Measurements from ENCODE around the gene SHISA2. TPM values are rescaled to one million over a fixed set of nuclear protein-coding genes. Genes with fewer than 3 reads are reported as not detected.

Gene SHISA2
- total RNA-seq, 1 donor from 2014 or later: 19.0 TPM

GRCh38 chr13:26020891-26021290 lies 30.9 kb downstream of the SHISA2 start:
- DNase-seq: no peak
- peaks cover 29% of the 10 kb centered on the region for H3K4me1 ChIP-seq
- no peaks in the 10 kb centered on the region for H3K9me3 ChIP-seq
- no peaks in the 10 kb centered on the region for H3K27me3 ChIP-seq (ENCODE audit: low read depth)
- no peak for ATAC-seq
- intact Hi-C loops (cut with DNase I): no loop called here
- no peak for TF ChIP-seq CTCF (IDR thresholded peaks at IDR 0.05)
- no peak overlapping the region for H3K4me3 ChIP-seq
- no peak overlapping the region for H3K27ac ChIP-seq
- H3K36me3 ChIP-seq: no peaks in the 10 kb centered on the region

- no peaks in the 10 kb centered on the region for H3K36me3 ChIP-seq
- H3K9me3 ChIP-seq: no peaks in the 10 kb centered on the region
- H3K27me3 ChIP-seq (ENCODE audit: low read depth): no peaks in the 10 kb centered on the region
- intact Hi-C loops (cut with DNase I): no loop called here
- DNase-seq (no peak), ATAC-seq (no peak)
- peaks cover 29% of the 10 kb centered on the region for H3K4me1 ChIP-seq
- TF ChIP-seq CTCF (IDR thresholded peaks at IDR 0.05): no peak
- H3K27ac ChIP-seq: no peak overlapping the region
- no peak overlapping the region for H3K4me3 ChIP-seq
Measured at GRCh38 chr13:26019881-26020870, 31.6 kb downstream of the SHISA2 start.

GRCh38 chr13:26019251-26019650 lies 32.6 kb downstream of the SHISA2 start:
- Histone ChIP-seq H3K4me3 (no peak overlapping the region), H3K36me3 (no peaks in the 10 kb centered on the region), H3K9me3 (no peaks in the 10 kb centered on the region), H3K4me1 (peaks cover 29% of the 10 kb centered on the region), H3K27ac (no peak overlapping the region), H3K27me3 (ENCODE audit: low read depth) (no peaks in the 10 kb centered on the region)
- TF ChIP-seq CTCF (IDR thresholded peaks at IDR 0.05): no peak
- intact Hi-C loops (cut with DNase I): no loop called here
- DNase-seq: no peak
- no peak for ATAC-seq

DNA sequence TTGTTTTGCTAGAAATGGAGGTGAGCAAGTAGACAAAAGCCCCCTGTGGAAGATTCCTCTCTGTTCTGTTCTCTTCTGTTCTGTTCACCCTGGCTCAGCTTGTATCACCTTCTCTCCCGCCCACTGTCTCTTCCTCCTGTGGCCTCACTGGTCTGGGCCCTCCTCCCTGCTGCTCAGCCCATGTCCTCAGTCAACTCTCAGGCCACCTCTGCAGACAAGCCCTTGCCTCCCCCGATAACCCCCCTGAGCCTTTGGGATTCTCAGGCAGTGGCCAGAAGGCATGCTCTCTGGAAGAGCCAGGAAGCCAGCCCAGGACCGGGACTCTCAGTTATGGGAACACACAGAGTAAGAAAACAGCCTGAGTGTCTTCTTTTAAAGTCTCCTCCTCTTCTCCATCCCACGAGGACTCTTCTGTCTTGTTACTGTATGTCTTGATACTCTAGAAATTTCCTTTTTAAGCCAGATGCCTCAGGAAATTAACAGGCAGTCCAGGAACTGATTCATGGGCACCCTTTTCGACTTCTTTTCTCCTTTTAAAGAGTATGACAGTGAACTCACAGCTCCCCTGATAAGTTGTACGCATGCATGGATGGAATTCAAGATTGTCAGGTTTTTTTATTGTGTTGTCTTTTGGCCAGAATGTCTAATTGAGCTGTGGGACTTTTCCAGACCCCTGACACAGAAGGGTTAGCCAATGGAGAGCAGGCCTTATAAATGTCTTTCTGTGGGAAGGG lies 33.7 kb downstream of the SHISA2 start:
- Histone ChIP-seq H3K27me3 (ENCODE audit: low read depth) (no peaks in the 10 kb centered on the region), H3K36me3 (no peaks in the 10 kb centered on the region), H3K4me3 (no peak overlapping the region), H3K9me3 (no peaks in the 10 kb centered on the region), H3K4me1 (peaks cover 29% of the 10 kb centered on the region), H3K27ac (peak overlapping the region; percentile 46)
- intact Hi-C loops (cut with DNase I): no loop called here
- peak in 1 of 2 donors; percentile 3 for ATAC-seq
- no peak for TF ChIP-seq CTCF (IDR thresholded peaks at IDR 0.05)
- no peak for DNase-seq

DNA sequence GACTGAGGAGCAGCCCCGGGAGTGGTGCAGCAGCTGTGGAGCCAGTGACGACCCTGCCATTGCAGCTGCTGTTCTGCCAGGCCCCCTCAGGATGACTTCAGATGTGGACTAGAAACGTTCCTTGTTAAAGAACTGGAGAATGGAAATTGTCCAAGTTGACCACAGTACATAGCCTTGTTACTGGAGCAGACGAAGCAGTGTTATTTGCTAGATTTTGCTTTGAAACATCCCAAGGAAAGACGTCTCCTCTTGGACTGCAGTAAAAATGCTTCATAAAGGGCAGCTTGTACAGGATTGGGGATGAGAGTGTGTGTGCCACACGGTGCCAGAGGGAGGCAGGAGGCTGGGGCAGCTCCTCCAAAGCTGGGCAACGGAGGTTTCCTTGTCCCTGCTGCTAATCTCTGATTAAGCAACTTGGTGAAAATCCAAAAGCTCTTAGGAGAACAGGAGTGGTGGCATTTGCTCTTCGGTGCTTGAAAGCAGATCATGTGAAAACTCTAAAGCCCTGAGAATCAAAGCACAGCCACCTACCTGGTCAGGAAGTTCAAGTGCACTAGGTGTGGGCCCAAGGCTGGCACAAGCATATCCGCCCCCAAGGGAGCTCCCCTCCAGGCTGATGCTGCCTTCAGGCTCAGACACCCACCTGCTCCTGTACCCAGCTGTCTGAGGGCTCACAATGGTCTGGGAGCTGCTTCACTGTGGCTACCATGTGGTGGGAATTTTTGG lies 34.5 kb downstream of the SHISA2 start:
- Histone ChIP-seq H3K4me3 (no peak overlapping the region), H3K27me3 (ENCODE audit: low read depth) (peaks cover under 1% of the 10 kb centered on the region), H3K27ac (peak overlapping the region; percentile 46), H3K9me3 (no peaks in the 10 kb centered on the region), H3K4me1 (peaks cover 27% of the 10 kb centered on the region), H3K36me3 (no peaks in the 10 kb centered on the region)
- no peak for TF ChIP-seq CTCF (IDR thresholded peaks at IDR 0.05)
- intact Hi-C loops (cut with DNase I): no loop called here
- ATAC-seq: peak; percentile 81 to 83
- DNase-seq: peak; percentile 65

All from lower lobe of right lung (tissue), 2 donors.